ENCODE measurements around the gene CAPN6.
A peak's percentile ranks its signal among the peaks of the same experiment; 100 is the strongest.

The CAPN6 gene, protein sequence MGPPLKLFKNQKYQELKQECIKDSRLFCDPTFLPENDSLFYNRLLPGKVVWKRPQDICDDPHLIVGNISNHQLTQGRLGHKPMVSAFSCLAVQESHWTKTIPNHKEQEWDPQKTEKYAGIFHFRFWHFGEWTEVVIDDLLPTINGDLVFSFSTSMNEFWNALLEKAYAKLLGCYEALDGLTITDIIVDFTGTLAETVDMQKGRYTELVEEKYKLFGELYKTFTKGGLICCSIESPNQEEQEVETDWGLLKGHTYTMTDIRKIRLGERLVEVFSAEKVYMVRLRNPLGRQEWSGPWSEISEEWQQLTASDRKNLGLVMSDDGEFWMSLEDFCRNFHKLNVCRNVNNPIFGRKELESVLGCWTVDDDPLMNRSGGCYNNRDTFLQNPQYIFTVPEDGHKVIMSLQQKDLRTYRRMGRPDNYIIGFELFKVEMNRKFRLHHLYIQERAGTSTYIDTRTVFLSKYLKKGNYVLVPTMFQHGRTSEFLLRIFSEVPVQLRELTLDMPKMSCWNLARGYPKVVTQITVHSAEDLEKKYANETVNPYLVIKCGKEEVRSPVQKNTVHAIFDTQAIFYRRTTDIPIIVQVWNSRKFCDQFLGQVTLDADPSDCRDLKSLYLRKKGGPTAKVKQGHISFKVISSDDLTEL

DNA sequence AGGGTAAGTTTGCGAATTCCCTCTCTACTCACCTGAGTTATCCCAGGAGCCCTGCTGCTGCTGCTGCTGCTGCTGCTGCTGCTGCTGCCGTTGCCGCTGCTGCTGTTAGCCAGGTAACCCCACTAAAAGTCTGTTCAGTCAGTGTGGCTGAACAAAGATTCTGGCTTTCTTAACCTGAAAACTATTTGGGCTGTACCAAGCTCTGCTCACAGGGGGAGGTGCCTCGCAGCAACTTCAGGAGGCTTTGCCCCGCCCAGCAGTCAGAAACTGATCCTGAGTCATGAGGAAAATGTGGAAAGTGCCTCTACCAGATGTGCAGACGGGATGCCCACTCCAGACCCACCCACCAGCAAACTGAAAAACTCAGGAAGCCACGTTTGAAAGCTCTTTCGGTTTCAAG lies at the start of gene CAPN6:
CAPN6 (minus strand) TSS at position 145 of the 400 bp plus-strand sequence. CDS start 6,547 bp downstream, outside the sequence.
- DNase-seq (ENCODE audit: low read depth, low spot score): peak; percentile 82

DNA sequence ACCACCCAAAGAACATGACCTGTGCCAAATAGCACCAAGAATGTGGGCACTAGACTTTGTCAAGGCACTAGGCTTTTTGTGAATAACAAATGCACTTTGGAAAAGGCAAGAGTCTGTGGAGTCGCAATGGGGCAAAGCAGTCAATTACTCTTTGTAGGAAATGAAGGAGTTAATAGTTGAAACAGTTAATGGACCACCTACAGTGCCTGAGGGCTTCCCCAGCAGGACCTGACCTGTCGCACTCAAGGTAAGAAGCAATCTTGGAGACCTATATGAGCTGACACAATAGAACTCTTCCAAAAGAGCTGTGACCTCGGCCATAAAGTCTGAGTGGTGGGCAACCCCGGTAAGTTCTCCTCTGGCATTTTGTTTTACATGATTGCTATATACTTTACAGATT lies 49.2 kb upstream of the CAPN6 start:
- DNase-seq (ENCODE audit: low read depth, low spot score): peak; percentile 60

- DNase-seq (ENCODE audit: low read depth, low spot score): no peak
These were observed 48.6 kb upstream of the CAPN6 start for GRCh38 chrX:111318901-111319300.

DNA sequence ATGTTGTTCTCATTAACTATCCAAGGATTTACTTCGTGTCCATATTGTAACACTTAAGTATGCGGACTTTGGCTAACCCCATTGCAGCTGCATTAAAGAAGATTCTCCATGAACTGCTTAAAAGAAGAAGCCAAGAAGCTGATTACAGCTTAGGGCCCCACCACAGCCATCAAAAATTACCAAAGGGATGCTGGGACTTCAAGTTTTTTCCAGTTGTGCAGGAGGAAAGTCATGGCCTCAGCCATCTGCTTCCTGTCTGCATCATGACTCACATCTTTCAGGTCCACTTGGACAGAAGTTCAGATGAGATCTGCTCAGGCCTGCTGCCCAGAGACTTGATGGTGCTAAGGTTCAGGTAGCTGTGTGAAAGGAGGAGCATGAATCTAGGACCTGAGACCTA lies 38.8 kb upstream of the CAPN6 start:
- DNase-seq (ENCODE audit: low read depth, low spot score): no peak

DNA sequence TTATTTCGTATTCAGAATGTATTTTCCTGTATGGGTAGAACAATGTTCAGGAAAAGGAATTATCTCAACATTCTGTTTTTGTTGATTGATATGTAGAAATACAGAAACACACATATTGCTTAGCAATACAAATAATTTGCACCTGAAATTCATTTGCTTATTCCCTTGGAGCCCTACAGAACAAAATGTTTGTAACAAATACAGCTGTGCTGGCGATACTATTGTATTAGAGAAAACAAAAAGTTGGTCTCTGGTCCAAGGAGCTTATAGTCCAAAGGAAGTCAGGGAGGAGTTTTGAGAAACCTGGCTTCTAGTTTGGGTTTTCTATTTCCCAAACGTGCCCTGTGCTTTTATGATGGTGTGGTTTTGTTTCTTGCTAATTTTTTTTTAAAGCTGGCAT lies 37.8 kb upstream of the CAPN6 start:
- DNase-seq (ENCODE audit: low read depth, low spot score): no peak

DNA sequence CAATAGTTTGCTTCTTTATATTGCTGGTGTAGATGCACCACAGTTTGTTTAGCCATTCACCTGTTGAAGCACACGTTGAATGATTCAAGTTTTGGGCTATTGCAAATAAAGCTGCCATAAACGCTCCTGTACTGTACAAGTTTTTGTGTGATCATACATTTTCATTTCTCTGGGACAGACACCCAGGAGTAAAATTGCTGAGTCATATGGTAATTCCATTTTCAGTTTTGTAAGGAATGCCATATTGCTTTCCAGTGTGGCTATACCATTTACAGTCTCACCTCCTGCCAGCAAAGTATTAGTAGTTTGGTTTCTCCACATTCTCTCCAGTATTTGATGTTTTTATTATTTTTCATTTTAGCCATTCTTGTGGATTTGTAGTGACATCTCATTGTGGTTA lies 32.0 kb upstream of the CAPN6 start:
- DNase-seq (ENCODE audit: low read depth, low spot score): no peak

GRCh38 chrX:111288841-111289240 lies 18.6 kb upstream of the CAPN6 start:
- no peak for DNase-seq (ENCODE audit: low read depth, low spot score)

GRCh38 chrX:111284631-111285293 lies 14.5 kb upstream of the CAPN6 start:
- no peak for DNase-seq (ENCODE audit: low read depth, low spot score)

DNA sequence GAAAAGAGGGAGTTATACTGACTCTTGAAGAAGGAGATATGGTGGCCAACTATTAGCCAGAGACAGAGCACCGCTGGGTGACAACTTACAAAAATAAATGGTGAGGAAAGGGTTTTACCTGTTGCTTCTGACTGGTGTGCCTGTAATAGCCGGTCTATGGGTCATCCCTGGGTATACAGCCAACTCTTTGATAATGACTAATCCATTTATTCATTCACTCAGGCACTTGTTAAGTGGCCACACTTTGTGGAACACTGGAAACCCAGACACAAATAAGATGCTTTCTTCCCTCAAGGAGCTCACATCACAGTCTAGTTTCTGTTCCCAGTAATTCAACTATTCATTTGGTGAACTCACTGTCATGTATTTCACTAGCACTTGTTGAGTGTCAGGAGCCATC lies 13.2 kb upstream of the CAPN6 start:
- DNase-seq (ENCODE audit: low read depth, low spot score): no peak

GRCh38 chrX:111282991-111283390 lies 12.7 kb upstream of the CAPN6 start:
- DNase-seq (ENCODE audit: low read depth, low spot score): no peak

GRCh38 chrX:111282139-111282538 lies 11.9 kb upstream of the CAPN6 start:
- no peak for DNase-seq (ENCODE audit: low read depth, low spot score)

DNA sequence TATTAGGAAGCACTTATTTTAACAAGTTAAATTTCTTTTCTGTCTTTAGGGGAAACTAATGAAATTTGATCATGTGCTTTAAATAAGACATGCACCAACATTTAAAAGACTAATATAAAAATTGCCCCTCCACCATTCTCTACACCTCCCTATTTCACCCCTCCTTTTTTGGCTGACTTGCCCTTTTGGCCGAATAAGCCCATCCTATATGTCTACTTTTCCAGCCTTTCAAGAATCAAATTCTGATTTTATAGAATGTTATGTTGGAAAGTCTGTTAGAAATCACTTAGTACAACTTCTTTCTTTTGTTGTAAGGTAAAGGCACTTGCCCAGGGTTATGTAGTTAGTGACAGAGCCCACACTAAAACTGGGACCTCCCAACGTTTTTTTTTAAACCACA lies 1.8 kb downstream of the CAPN6 start:
- DNase-seq (ENCODE audit: low read depth, low spot score): no peak

DNA sequence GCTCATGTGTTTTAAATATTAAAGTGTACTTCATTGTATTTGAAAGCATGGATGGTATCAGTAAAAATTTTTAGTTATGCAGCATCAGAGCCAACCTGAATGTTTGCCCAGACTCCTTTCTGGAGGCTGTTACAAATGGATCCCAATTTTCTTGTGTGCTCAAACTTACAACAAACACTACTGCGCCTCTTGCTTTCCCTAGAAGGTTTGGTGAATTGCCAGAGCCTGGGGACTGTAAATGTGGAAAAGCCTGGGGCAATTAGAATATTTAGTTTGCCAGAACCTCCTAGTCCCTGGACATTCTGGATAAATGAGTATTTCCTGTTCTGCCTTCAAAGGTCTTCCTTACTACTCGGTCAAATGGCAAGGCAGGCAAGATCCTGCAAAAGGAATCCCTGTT lies 4.8 kb downstream of the CAPN6 start:
- DNase-seq (ENCODE audit: low read depth, low spot score): peak; percentile 40

- no peak for DNase-seq (ENCODE audit: low read depth, low spot score)
These were observed 5.9 kb downstream of the CAPN6 start for GRCh38 chrX:111264385-111264784.

DNA sequence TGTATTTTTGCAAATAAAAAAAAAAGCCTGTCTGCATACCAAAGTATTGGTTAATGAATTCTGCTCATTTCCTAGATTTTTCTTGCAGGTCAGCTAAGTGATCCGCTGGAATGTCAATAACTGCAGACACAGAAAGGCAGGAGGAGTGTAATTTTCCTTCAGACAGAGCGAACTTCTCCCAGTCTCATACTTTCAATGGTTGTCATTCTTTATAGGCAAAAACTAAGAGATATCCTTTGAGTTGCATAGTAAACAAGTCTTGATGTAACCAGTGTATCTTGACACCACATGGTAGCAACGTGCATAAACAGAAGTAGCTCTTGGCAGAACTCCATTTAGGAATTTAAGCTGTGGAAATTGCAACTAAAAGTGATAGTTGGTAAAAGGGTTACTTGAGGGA lies 8.2 kb downstream of the CAPN6 start:
- DNase-seq (ENCODE audit: low read depth, low spot score): no peak

GRCh38 chrX:111260451-111260850 lies 9.8 kb downstream of the CAPN6 start:
- DNase-seq (ENCODE audit: low read depth, low spot score): no peak

DNA sequence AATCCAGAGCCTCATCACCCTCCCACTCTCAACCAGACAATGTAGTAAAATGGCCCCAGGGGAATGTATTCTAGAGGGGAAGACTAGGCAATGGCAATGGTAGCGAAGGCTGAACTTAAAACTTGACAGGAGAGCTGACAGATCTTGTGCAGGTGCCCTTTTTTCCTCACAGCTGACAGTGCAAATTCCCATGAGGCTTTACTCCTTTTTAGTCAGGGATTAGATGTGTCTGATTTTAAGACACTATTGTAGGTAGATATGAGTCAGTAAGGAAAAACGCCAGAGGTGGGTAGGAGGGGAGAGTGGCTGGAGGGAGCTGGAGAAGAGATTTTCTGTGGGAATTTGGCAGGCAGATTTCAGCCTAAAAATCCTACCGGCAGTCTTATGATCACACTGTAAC lies 10.7 kb downstream of the CAPN6 start:
- DNase-seq (ENCODE audit: low read depth, low spot score): no peak

GRCh38 chrX:111257733-111258132 lies 12.6 kb downstream of the CAPN6 start:
- DNase-seq (ENCODE audit: low read depth, low spot score): no peak

DNA sequence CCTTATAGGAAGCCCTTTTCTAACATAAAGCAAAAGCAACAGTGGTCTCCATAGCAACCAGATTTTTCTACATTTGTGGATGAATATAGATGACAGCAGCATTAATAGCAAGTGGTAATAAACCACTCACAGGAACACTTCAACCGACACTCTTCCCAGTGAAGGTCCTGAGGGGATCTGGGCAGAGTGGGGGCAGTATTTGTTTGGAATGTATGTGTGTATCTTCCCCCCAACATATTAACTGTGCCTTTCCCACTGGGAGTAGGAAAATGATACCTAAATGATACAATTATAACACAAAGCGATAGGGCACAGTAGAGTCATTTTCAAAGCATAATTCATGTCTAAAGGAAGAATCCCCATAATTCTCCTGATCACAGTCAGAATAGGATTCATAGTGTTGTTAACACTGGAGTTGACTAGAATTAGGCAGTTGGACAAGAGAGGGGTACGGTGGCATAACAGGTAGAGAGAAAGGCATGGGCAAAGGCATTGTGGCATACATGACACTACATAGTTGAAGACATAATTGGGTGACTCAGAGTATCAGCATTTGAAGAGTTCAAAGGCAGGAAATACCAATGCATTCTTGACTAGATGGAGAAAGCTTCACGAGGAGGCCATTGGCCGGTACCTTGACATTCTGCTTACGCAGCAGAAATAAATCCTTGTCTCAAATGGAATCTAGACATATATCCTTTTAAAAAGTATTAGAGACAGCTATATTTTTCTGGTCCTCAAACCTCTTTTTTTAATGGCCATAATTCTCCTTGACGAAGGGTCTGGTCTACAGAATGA lies 15.2 kb downstream of the CAPN6 start:
- DNase-seq (ENCODE audit: low read depth, low spot score): no peak

GRCh38 chrX:111244235-111244750 lies 26.0 kb downstream of the CAPN6 start:
- DNase-seq (ENCODE audit: low read depth, low spot score): no peak

DNA sequence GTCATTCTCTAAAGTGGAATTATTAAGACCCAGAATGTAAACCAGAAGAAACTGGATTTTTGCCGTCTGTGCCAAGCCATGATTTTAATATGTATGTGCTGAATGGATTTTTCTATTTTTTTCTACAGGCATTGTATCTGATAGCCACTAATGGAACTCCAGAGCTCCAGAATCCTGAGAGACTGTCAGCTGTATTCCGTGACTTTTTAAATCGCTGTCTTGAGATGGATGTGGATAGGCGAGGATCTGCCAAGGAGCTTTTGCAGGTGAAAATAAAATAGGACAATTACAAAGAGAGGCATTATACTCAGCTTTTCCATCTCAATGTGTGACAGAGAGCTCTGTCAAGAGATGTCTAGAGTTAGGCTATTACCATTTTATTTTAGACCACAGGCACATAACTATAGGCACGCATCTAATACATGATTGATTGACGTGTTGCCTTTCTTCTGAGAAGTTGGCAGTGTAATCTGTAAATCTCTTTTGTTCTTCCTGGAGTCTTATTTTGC lies 53.9 kb downstream of the CAPN6 start:
- no peak for DNase-seq (ENCODE audit: low read depth, low spot score)

Measured in ELF-1 (cell line).